ENCODE results near the gene ZDHHC13.
A peak's percentile ranks its signal among the peaks of the same experiment; 100 is the strongest.

GRCh38 chr11:19071255-19071654, 45.7 kb upstream of the ZDHHC13 start:
- peak; percentile 38 to 67 (median 61) for TF ChIP-seq CTCF (IDR thresholded peaks at IDR 0.05)
- no peak for TF ChIP-seq EP300 (IDR thresholded peaks at IDR 0.05)
- no peak for TF ChIP-seq POLR2A (IDR thresholded peaks at IDR 0.05)
